Effector CD4-positive, alpha-beta T cell (primary cell): ENCODE data around the gene PIK3IP1.

ENCODE experiments used
- DNase-seq: peaks from one replicate; pipeline ENCODE4 v3.0.0-alpha.2; 2020

The PIK3IP1 gene

DNA sequence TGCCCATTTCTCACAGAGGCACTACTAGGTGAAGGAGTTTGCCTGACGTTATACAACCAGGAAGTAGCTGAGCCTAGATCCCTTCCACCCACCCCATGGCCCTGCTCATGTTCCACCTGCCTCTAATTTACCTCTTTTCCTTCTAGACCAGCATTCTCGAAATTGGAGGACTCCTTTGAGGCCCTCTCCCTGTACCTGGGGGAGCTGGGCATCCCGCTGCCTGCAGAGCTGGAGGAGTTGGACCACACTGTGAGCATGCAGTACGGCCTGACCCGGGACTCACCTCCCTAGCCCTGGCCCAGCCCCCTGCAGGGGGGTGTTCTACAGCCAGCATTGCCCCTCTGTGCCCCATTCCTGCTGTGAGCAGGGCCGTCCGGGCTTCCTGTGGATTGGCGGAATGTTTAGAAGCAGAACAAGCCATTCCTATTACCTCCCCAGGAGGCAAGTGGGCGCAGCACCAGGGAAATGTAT lies 14.1 kb downstream of the PIK3IP1 start:
- DNase-seq = no peak

- DNase-seq = no peak
These were observed 14.5 kb downstream of the PIK3IP1 start for GRCh38 chr22:31277741-31278140.

DNA sequence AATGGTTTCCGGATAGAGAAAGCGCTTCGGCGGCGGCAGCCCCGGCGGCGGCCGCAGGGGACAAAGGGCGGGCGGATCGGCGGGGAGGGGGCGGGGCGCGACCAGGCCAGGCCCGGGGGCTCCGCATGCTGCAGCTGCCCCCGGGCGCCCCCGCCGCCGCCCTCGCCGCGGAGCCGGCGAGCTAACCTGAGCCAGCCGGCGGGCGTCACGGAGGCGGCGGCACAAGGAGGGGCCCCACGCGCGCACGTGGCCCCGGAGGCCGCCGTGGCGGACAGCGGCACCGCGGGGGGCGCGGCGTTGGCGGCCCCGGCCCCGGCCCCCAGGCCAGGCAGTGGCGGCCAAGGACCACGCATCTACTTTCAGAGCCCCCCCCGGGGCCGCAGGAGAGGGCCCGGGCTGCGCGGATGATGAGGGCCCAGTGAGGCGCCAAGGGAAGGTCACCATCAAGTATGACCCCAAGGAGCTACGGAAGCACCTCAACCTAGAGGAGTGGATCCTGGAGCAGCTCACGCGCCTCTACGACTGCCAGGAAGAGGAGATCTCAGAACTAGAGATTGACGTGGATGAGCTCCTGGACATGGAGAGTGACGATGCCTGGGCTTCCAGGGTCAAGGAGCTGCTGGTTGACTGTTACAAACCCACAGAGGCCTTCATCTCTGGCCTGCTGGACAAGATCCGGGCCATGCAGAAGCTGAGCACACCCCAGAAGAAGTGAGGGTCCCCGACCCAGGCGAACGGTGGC lies 15.7 kb downstream of the PIK3IP1 start:
- no peak for DNase-seq

- no peak for DNase-seq
These were observed 16.7 kb downstream of the PIK3IP1 start for GRCh38 chr22:31275576-31275975.

GRCh38 chr22:31275018-31275417 lies 17.3 kb downstream of the PIK3IP1 start:
- no peak for DNase-seq

DNA sequence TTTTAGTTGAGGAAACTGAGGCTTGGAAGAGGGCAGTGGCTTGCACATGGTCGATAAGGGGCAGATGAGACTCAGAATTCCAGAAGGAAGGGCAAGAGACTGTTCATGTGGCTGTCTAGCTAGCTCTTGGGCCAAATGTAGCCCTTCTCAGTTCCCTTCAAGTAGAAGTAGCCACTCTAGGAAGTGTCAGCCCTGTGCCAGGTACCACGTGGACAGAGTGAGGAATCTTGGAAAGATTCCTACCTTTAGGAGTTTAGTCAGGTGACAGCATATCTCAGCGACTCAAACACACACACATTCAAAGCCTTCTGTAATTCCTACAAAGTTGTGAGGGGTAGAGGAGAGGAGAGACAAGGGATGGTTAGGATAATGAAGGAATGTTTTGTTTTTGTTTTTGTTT lies 18.3 kb downstream of the PIK3IP1 start:
- no peak for DNase-seq

DNA sequence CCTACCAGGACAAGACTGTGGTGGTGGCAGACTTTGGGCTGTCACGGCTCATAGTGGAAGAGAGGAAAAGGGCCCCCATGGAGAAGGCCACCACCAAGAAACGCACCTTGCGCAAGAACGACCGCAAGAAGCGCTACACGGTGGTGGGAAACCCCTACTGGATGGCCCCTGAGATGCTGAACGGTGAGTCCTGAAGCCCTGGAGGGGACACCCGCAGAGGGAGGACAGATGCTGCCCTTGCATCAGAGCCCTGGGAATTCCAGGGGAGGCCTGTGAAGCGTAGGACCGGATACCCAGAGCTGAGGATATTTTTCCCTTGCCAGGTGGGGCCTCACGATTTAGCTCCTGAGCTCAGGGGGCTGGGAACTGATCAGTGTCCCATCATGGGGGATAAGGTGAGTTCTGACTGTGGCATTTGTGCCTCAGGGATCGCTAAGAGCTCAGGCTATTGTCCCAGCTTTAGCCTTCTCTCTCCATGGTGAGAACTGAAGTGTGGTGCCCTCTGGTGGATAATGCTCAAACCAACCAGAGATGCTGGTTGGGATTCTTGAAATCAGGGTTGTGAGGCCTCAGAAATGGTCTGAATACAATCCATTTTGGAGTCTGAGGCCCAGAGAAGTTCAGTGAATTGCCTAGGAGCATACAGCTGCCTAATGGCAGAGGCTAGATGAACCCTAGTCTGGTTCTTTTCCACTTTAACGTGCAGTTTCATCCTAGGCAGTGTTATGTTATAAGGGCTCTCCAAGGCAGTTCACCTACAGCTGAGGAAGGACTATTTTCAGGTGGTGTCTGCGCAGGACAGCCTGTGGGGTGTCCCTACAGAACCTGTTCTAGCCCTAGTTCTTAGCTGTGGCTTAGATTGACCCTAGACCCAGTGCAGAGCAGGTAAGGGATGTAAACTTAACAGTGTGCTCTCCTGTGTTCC lies 19.5 kb downstream of the PIK3IP1 start:
- DNase-seq = peak; percentile 49

DNA sequence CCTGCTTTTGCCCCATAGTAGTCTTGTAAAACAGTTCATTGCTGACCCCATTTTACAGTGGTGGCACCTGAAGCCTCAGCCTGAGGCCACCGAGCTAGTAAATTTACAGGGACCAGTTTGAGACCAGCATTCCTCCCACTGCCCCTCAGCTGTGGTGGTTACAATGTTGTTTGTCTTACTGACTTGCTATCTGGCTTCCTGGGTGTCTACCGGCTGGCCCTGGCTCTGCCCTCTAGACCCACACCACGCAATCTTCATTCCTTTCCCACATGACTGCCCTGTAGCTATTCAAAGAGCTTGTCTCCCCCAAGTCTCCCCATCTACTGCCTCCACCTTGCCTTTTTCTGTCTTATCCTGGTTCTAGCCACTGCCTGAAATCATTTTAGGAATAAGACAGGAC lies 20.8 kb downstream of the PIK3IP1 start:
- DNase-seq = no peak

- DNase-seq = no peak
These were observed 21.3 kb downstream of the PIK3IP1 start for GRCh38 chr22:31271026-31271425.

DNA sequence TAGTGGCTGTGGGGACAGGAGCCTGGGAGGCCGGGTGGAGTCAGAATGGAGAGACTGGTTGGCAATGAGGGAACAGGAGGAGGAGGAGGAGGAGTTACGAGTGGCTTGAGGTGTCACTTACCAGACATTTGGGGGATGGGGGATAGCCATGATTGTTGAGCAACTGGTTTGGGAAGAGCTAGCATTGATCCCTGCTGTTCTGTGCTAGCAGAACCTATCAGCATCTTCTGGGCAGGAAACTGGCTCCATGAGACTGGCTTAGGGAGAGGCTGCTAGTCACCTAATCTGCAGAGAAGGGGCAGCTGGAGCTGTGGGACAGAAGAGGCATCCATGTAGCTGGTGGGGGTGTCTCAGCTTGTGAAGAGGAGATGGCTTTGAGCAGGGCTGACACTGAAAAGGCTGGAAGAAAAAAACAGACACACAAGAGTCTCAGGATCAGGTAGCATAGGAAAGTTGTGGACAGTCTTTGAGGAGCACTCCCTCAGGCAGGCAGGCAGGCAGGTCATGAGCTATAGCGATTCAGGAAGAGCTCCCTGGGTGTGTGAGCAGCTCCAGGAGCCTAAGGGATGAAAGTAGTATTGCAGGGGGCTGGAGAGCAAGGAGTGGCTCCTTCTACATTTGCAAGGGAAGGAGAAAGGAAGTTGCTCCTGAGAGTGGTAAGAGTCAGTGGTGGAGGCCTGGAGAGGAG lies 22.3 kb downstream of the PIK3IP1 start:
- no peak for DNase-seq

DNA sequence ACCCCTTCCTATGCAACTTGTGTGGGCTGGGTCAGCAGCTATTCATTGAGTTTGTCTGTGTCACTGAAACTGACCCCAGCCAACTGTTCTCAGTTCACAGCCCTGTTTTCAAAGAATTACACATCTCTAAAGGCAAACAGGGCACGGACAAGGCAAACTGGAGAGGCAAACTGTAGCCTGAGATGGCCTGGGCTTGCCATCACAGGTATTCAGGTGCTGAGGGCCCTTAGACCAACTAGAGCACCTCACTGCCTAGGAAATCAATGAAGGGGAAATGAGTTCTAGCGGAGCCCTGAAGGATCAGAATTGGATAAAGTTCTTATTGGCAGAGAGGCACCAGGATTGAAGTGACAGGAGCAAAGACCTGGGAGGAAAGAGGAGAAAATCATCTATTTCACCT lies 24.0 kb downstream of the PIK3IP1 start:
- no peak for DNase-seq

DNA sequence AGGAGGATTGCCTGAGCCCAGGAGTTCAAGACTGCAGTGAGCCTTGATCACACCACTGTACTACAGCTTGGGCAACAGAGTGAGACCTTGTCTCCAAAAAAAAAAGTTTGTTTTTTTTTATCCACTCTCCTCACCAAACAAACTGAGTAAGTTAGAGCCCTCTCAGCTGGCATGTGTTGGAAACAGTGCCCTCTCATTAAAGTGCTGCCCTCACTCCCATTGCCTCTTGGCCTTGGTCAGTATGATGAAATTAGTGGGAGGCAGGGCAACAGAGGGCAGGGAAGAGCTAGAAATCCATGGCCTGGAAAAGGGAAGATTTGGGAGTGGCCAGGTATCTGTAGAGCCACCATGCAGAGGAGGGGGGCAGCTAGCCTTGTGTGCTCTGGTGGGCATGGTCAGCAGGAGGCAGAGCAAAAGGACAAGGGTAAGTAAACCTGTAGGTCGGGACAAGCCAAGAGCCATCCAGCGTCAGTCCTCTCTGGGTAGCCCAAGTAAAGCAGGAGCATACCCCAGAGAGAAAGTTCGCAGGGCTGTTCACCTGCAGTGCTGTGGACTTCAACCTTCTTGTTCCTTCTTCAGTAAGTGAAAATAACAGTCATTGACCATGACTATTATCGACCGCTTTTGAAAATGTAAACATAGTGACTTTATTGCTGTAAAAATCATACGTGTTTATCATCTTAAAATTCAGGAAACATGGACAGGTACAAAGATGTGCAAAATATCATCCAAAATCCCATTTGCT lies 28.2 kb downstream of the PIK3IP1 start:
- no peak for DNase-seq

DNA sequence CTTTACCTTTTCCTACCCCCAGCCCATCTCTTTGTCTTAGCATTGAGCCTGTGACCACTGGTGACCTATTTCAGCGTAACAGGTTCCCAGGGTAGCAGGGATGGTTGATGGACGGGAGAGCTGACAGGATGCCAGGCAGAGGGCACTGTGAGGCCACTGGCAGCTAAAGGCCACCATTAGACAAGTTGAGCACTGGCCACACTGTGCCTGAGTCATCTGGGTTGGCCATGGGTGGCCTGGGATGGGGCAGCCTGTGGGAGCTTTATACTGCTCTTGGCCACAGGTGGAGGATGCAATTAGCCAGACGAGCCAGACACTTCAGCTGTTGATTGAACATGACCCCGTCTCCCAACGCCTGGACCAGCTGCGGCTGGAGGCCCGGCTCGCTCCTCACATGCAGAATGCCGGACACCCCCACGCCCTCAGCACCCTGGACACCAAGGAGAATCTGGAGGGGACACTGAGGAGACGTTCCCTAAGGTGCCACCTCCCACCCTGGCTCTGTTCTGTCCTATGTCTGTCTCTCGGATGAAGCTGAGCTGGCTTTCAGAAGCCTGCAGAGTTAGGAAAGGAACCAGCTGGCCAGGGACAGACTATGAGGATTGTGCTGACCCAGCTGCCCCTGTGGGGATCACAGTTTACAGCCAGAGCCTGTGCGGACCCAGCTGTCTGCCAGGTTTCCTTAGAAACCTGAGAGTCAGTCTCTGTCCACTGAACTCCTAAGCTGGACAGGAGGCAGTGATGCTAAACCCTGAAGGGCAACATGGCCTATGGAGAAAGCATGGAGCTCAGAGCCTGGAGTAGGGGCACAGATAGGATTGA lies 29.8 kb downstream of the PIK3IP1 start:
- DNase-seq = no peak

GRCh38 chr22:31260474-31260856 lies 31.8 kb downstream of the PIK3IP1 start:
- no peak for DNase-seq

DNA sequence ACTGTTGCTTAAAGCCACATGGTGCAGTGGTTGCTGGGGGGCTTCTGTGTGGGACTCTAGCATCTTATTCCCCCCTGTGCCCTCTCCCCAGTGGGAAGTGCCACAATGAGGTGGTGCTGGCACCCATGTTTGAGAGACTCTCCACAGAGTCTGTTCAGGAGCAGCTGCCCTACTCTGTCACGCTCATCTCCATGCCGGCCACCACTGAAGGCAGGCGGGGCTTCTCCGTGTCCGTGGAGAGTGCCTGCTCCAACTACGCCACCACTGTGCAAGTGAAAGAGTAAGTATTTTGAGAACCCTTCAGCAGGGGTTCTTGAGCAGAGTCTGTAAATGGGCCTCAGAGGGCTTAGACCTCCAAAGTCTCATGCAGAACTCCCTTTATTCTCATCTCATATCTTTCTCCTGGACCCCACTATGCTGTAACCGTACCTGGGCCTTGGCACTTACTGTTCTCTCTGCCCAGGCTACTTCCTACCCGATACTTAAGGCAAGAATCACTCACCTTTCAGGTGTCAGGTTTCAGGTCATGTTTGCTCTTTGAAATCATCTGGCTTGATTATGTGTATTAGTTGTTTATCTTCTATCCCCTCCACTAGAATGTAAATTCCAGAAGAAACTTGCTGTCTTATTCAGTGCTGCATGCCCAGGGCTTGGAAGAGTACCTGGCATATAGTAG lies 32.4 kb downstream of the PIK3IP1 start:
- no peak for DNase-seq

GRCh38 chr22:31253949-31254348 lies 38.3 kb downstream of the PIK3IP1 start:
- no peak for DNase-seq

GRCh38 chr22:31250740-31251600 lies 41.3 kb downstream of the PIK3IP1 start:
- DNase-seq = no peak

DNA sequence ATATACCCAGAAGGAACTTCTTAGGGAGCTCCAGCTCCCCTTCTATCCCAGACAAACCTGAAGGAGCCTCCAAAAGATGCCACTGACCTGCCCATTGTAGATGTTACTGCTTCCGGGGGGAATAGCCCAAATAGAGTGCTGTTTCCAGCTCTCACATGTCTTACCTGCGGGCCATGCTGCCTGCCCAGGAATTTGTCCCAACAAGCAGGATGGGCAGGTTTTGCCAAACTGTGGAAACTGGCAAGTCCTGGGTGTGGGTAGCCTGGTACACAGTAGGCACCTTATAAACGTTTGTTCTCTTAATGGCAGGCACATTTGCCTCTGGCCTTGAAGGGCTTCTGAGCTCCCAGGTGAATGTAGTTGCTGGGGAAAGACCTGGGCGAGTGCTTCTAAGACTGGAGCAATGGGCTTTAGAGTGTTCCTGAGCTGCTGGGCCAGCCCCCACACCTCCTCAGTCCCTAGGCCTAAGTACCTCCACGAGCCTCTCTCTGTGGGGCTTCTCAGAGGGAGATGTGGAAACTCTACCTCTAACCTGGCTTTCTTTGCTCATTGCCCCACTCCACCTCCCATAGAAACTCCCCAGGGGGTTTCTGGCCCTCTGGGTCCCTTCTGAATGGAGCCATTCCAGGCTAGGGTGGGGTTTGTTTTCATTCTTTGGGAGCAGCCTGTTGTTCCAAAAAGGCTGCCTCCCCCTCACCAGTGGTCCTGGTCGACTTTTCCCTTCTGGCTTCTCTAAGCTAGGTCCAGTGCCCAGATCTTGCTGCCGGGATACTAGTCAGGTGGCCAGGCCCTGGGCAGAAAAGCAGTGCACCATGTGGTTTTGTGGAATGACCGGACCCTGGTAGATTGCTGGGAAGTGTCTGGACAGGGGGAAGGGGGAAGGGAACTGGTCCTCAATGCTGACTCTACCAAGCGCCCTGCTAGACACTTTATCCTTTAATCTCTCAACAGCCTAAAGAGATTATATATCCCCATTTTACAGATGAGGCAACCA lies 43.0 kb downstream of the PIK3IP1 start:
- no peak for DNase-seq
